HG03469 (cell line): ENCODE results near the gene PEX5L.
A peak's percentile ranks its signal among the peaks of the same experiment; 100 is the strongest.
"Not testable (repeated sequence)": the region's sequence is repeated elsewhere in the genome, so short reads cannot be mapped to it uniquely, and the experiment has no call there.

Experiments
- ATAC-seq: cut with Tn5 transposase; IDR thresholded peaks from one replicate; pipeline ENCODE4 v1.9.1; 2021; ENCODE audit warnings: mild to moderate bottlenecking, moderate library complexity, moderate number of reproducible peaks; ENCODE audit not compliant: unreplicated experiment

PEX5L gene

GRCh38 chr3:180036671-180037455 is at the start of gene PEX5L:
PEX5L (minus strand) TSS chr3:180036937; CDS start chr3:180036599, 338 bp downstream.
- ATAC-seq: peak; percentile 55

GRCh38 chr3:180085122-180085710 is 48.5 kb upstream of the PEX5L start:
- no peak for ATAC-seq

- no peak for ATAC-seq
Observed at GRCh38 chr3:180082699-180083098, 46.0 kb upstream of the PEX5L start.

GRCh38 chr3:180078592-180078991 is 41.9 kb upstream of the PEX5L start:
- no peak for ATAC-seq

- no peak for ATAC-seq
Observed at GRCh38 chr3:180073561-180073960, 36.8 kb upstream of the PEX5L start.

- ATAC-seq: no peak
Observed at GRCh38 chr3:180072786-180073185, 36.0 kb upstream of the PEX5L start.

- no peak for ATAC-seq
Observed at GRCh38 chr3:180070925-180071324, 34.2 kb upstream of the PEX5L start.

- ATAC-seq: no peak
Observed at GRCh38 chr3:180068023-180068422, 31.3 kb upstream of the PEX5L start.

- ATAC-seq: no peak
Observed at GRCh38 chr3:180066598-180066997, 29.9 kb upstream of the PEX5L start.

- no peak for ATAC-seq
Observed at GRCh38 chr3:180063783-180064182, 27.0 kb upstream of the PEX5L start.

GRCh38 chr3:180062771-180063170 is 26.0 kb upstream of the PEX5L start:
- ATAC-seq: no peak

GRCh38 chr3:180059356-180059755 is 22.6 kb upstream of the PEX5L start:
- ATAC-seq: no peak

- ATAC-seq: no peak
Observed at GRCh38 chr3:180058238-180058637, 21.5 kb upstream of the PEX5L start.

- not testable (repeated sequence) for ATAC-seq
Observed at GRCh38 chr3:180055656-180056055, 18.9 kb upstream of the PEX5L start.

GRCh38 chr3:180049391-180049790 is 12.7 kb upstream of the PEX5L start:
- no peak for ATAC-seq

GRCh38 chr3:180048840-180049239 is 12.1 kb upstream of the PEX5L start:
- ATAC-seq: no peak

GRCh38 chr3:180048103-180048502 is 11.4 kb upstream of the PEX5L start:
- ATAC-seq: peak; percentile 91

GRCh38 chr3:180040966-180041365 is 4.2 kb upstream of the PEX5L start:
- ATAC-seq: no peak

GRCh38 chr3:180036092-180036670 is 556 bp downstream of the PEX5L start:
- no peak for ATAC-seq

- no peak for ATAC-seq
Observed at GRCh38 chr3:180026997-180027396, 9.7 kb downstream of the PEX5L start.

GRCh38 chr3:180018543-180018942 is 18.2 kb downstream of the PEX5L start:
- peak; percentile 48 for ATAC-seq

GRCh38 chr3:180017846-180018245 is 18.9 kb downstream of the PEX5L start:
- no peak for ATAC-seq
